Subcutaneous abdominal adipose tissue (tissue), 5 donors: ENCODE data around the gene PARD3.

Experiments
- H3K27ac ChIP-seq: one replicate; pipeline ENCODE4 v1.7.0; 2013; ENCODE audit warnings: low read depth, mild to moderate bottlenecking, inconsistent platforms, low read length, moderate library complexity
- H3K27me3 ChIP-seq, 5 donors: one replicate each; pipeline ENCODE4 v1.7.0; 2013; ENCODE audit warnings: low read length in 5 of 5, inconsistent platforms in 1 of 5; ENCODE audit not compliant: control insufficient read depth in 5 of 5, insufficient read depth in 4 of 5
- H3K36me3 ChIP-seq, 5 donors: one replicate each; pipeline ENCODE4 v1.7.0; 2013; ENCODE audit warnings: low read length in 5 of 5; ENCODE audit not compliant: control insufficient read depth in 5 of 5, insufficient read depth in 5 of 5
- H3K4me1 ChIP-seq, 5 donors: one replicate each; pipeline ENCODE4 v1.7.0; 2013; ENCODE audit warnings: low read length in 5 of 5, mild to moderate bottlenecking in 3 of 5, moderate library complexity in 1 of 5; ENCODE audit not compliant: control insufficient read depth in 5 of 5, insufficient read depth in 5 of 5
- H3K4me3 ChIP-seq, 5 donors: one replicate each; pipeline ENCODE4 v1.7.0; 2013; ENCODE audit warnings: low read length in 5 of 5, low read depth in 1 of 5
- H3K9ac ChIP-seq, 5 donors: one replicate each; pipeline ENCODE4 v1.7.0; 2013; ENCODE audit warnings: low read length in 5 of 5, mild to moderate bottlenecking in 4 of 5, moderate library complexity in 3 of 5
- H3K9me3 ChIP-seq, 5 donors: one replicate each; pipeline ENCODE4 v1.7.0; 2013; ENCODE audit warnings: low read length in 5 of 5; ENCODE audit not compliant: control insufficient read depth in 5 of 5
- donor health status: healthy.
- donor health status: healthy.
- donor health status: healthy.
- donor health status: healthy.
- donor health status: healthy.

PARD3 gene

DNA sequence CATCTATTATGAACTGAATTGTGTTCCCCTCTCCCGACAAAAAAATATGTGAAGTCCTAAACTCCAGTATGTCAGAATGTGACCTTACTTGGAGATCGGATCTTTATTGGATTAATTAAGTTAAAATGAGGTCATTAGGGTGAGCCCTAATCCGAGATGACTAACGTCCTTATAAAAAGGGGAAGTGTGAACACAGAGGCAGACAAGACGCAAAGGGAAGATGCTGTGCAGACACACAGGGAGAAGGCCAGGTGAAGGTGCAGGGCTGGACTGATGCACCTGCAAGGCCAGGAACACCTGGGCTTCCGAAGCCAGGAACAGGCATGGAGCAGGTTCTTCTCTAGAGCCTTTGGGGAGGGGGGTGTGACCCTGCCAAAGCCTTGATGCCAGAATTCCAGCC is 187.8 kb downstream of the PARD3 start:
- no peak overlapping the region for H3K27ac ChIP-seq
- no peak overlapping the region for H3K4me3 ChIP-seq
- no peaks in the 10 kb centered on the region for H3K27me3 ChIP-seq
- H3K9ac ChIP-seq = no peak overlapping the region
- H3K4me1 ChIP-seq = peaks cover 0 to 9% (median 7%) of the 10 kb centered on the region in 5 donors
- no peaks in the 10 kb centered on the region for H3K9me3 ChIP-seq
- H3K36me3 ChIP-seq = no peaks in the 10 kb centered on the region

DNA sequence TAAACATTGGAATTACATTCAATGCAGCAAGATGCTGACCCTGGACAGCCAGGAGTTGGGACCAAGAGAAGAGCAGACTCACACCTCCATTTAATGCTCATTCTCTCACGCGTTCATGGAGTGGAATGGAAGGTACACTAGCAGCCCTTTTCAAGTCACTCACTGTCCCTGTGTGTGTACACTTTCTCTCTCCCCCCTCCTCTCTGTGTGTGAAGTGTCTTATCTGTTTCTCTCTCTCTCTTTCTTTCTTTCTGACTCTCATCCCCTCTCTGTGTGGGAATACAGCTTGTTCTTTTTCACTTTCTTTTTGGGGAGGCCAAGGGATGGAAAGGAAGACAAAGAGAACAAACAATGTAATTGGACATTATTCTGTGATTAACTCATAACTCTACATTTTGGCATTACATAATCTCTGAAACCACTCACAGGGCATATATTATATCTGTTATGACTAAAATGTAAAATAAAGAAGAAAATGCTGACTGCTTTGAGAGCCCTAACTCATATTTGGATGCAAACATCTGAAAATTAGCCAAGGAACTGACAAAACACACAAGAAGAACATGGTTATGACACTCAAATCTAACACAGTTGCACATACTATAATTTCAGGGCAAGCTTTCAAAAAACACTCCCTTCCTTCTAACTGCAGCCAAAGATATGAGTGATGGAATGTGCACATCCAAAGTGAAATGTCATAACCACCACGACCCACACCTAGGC is 188.8 kb downstream of the PARD3 start:
- H3K9me3 ChIP-seq = no peaks in the 10 kb centered on the region
- H3K9ac ChIP-seq = no peak overlapping the region
- peaks cover 0 to 9% (median 7%) of the 10 kb centered on the region in 5 donors for H3K4me1 ChIP-seq
- H3K4me3 ChIP-seq = no peak overlapping the region
- H3K27ac ChIP-seq = no peak overlapping the region
- H3K36me3 ChIP-seq = no peaks in the 10 kb centered on the region
- no peaks in the 10 kb centered on the region for H3K27me3 ChIP-seq

DNA sequence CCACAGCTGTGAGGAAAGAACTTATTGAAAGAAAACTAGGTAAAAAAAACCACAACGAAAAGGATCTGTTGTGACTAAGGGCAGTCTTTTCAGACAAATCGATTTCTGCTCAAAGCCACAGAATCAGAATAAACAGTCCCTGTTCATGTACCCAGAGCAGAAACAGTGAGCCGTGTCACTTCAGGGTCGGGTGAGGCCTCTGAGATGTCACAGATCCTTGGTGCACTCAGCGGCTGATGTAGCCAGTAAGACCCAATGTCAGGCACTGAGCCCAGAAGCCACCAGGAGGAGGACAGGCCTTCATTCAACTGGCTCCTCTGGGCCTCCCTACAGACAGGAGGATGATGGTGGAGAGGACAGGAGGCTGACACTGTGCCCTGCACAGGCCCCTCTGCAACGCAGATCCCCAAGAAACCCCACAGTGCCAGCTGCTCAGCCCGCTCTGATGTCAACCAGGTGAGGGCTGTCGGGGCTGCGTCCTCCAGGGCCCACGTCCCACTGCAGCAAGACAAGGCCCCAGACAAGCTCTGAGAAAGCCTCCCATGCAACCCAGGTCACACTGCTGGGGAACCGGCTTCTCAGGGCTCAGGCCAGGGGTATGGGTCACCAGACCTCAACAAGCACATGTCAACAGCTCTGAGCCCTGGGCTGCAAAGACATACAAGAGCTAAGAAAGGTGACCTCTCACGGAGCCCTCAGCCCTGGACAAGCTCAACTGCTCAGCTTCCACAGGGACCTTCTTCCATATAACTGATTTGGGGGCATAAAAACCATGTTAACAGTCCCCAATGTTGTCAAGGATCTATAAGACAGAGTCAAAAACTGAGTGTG is 190.6 kb downstream of the PARD3 start:
- no peaks in the 10 kb centered on the region for H3K9me3 ChIP-seq

DNA sequence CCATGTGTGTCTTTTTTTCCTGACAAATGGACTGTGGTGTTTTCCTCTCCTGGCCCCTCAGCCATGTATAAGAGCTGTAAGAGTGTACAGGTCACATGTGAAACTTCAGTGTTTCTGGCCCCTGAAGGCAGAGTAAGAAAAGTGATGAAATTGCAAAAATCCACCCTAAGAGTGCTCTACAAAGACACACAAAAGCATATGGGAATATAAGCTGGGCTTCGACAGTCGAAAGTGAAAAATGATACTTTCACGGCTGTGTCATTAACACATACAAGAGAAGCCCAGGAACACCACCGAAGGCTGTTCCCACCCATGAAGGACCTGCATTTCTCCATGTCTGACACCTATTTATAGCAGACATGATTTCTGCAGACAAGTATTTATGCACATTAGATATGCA is 192.2 kb downstream of the PARD3 start:
- Histone ChIP-seq H3K4me3 (no peak overlapping the region), H3K27me3 (no peaks in the 10 kb centered on the region), H3K27ac (no peak overlapping the region), H3K36me3 (no peaks in the 10 kb centered on the region), H3K4me1 (peaks cover 0 to 2% (median 1%) of the 10 kb centered on the region in 5 donors), H3K9ac (no peak overlapping the region), H3K9me3 (no peaks in the 10 kb centered on the region)

More for the DNA sequence above, 190.6 kb downstream of the PARD3 start:
- Histone ChIP-seq H3K36me3 (no peaks in the 10 kb centered on the region), H3K9ac (no peak overlapping the region), H3K4me1 (peaks cover 0 to 9% (median 7%) of the 10 kb centered on the region in 5 donors), H3K27me3 (no peaks in the 10 kb centered on the region), H3K27ac (no peak overlapping the region), H3K4me3 (no peak overlapping the region)

DNA sequence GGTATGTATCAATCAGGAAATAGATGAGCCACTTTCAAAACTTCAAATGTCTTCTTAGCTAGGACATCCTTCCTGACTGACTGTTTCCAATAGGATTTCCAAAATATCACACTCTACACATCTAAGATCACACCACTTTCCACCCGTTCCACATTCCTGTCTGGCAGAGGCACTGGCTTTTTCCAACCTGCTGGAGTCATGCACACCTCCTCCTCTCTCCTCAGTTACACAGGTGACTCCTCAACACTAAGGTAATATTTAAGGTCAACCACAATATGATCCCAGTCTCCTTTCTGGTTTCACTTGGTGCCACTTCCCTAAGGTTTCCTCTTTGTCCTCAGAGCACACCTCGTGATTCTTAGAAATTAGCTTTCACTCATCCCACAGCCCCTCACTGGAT is 196.5 kb downstream of the PARD3 start:
- H3K27ac ChIP-seq = no peak overlapping the region
- H3K4me1 ChIP-seq = no peaks in the 10 kb centered on the region
- no peaks in the 10 kb centered on the region for H3K27me3 ChIP-seq
- H3K36me3 ChIP-seq = no peaks in the 10 kb centered on the region
- H3K4me3 ChIP-seq = no peak overlapping the region
- no peak overlapping the region for H3K9ac ChIP-seq
- H3K9me3 ChIP-seq = no peaks in the 10 kb centered on the region

DNA sequence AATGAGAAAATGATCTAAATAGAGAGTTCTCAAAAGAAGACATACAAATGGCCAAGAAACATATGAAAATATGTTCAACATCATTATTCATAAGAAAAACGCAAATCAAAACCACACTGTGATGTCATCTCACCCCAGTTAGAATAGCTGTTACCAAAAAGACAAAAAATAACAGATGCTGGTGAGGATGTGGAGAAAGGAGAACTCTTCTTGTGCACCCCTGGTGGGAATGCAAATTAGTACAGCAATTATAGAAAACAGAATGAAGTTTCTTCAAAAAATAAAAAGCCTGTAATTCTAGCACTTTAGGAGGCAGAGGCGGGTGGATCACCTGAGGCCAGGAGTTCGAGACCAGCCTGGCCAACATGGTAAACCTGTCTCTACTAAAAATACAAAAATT is 199.3 kb downstream of the PARD3 start:
- Histone ChIP-seq H3K9me3 (no peaks in the 10 kb centered on the region), H3K9ac (no peak overlapping the region), H3K4me1 (no peaks in the 10 kb centered on the region), H3K27ac (no peak overlapping the region), H3K36me3 (no peaks in the 10 kb centered on the region), H3K4me3 (no peak overlapping the region), H3K27me3 (no peaks in the 10 kb centered on the region)

DNA sequence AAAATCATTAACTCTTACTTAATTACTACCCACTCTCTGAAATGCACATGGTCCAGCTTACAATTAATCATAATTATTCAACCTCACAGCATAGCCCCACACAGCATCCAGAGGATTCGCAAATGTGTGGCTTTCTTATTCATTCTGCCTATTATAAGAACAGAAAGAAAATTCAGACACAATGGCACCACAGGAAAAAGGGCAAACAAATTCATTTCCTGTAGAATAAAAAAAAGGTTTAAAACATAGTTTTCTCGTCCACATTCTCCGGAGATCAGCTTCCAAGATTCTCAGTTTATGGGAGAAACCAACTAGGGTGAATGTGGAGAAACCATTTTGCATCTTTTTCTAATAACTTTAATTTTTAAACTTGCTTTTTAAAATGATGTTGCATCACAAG is 201.6 kb downstream of the PARD3 start:
- H3K27ac ChIP-seq = no peak overlapping the region
- no peak overlapping the region for H3K9ac ChIP-seq
- no peak overlapping the region for H3K4me3 ChIP-seq
- H3K4me1 ChIP-seq = no peaks in the 10 kb centered on the region
- H3K36me3 ChIP-seq = no peaks in the 10 kb centered on the region
- H3K9me3 ChIP-seq = no peaks in the 10 kb centered on the region
- no peaks in the 10 kb centered on the region for H3K27me3 ChIP-seq

DNA sequence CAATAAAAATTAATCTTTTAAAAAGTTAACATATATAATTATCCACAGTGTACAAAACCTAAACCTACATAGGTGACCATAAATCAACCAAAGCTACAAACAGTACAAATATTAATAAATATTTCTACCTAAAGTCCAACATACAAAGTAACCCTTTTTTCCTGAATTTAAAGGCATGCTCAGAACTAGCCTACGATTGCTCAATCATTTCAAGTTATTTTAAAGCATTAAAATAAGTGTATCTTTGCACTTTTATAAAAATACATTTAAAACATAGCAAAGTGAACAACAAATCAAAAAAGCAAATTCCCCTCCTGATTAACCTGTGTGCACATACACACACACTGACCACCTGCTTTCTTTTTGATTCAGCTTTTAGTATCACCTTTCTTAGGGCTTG is 202.2 kb downstream of the PARD3 start:
- no peak overlapping the region for H3K9ac ChIP-seq
- no peaks in the 10 kb centered on the region for H3K36me3 ChIP-seq
- no peaks in the 10 kb centered on the region for H3K4me1 ChIP-seq
- no peaks in the 10 kb centered on the region for H3K27me3 ChIP-seq
- H3K27ac ChIP-seq = no peak overlapping the region
- H3K9me3 ChIP-seq = no peaks in the 10 kb centered on the region
- no peak overlapping the region for H3K4me3 ChIP-seq

DNA sequence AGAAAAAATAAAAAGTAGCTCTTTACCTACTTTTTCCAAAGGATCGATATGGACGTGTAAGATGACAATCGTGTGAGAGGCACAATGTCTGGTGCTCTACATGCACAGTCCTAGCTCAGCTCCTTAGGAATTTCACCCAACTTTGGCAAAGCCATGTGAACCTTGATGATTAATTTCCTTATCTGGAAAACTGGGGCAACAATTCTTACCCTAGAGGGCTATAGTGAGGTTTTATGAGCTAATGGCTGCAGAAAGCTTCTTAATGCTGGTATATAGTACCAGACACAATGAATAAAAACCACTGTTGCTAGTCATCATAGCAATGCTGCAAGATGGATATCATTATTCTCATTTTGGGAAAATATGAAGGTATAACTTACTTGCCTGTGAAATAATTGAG is 202.7 kb downstream of the PARD3 start:
- Histone ChIP-seq H3K9ac (no peak overlapping the region), H3K4me3 (no peak overlapping the region), H3K36me3 (no peaks in the 10 kb centered on the region), H3K27me3 (no peaks in the 10 kb centered on the region), H3K4me1 (no peaks in the 10 kb centered on the region), H3K27ac (no peak overlapping the region), H3K9me3 (no peaks in the 10 kb centered on the region)

DNA sequence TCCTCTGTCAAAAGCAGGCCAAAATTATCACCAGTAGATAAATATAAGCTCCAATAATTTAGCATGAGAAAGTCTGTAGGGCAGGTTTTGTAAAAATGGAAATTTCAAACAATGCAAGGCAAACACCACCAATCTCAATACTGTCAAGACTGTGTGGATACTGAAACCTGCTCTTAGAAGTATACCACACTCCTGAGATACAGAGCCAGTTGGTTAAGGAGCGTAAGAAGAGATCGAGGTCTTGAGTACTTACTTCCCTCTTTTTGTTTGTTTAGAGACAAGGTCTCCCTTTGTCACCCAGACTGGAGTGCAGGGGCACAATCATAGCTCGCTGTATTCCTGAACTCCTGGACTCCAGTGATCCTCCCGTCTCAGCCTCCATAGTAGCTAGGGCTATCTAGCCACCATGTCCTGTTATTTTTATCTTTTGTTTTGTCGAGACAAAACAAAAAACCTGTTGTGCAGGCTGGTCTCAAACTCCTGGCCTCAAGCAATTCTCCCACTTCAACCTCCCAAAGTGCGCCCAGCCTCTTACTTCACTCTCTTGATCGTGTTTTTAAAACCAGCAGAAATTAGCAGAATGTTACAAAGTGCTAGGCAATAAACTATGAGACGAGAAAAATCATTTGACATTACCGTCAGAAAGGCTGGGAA is 205.7 kb downstream of the PARD3 start:
- H3K27me3 ChIP-seq = no peaks in the 10 kb centered on the region
- H3K27ac ChIP-seq = no peak overlapping the region
- no peak overlapping the region for H3K9ac ChIP-seq

More for the DNA sequence above, 205.7 kb downstream of the PARD3 start:
- no peak overlapping the region for H3K4me3 ChIP-seq
- no peaks in the 10 kb centered on the region for H3K36me3 ChIP-seq
- H3K4me1 ChIP-seq = no peaks in the 10 kb centered on the region
- no peaks in the 10 kb centered on the region for H3K9me3 ChIP-seq
